Endothelial cell of umbilical vein (primary cell): ENCODE data around the gene TRIM41. TPM values are rescaled to one million over a fixed set of nuclear protein-coding genes. Genes with fewer than 3 reads are reported as not detected.

ENCODE experiments used
- BruUV-seq: library from RNA; stranded (reverse); fragments of 400-500 nt; replicated peaks from 2 replicates; lab custom pipeline; 2021; lab: Mats Ljungman, UMichigan
- CTCF ChIA-PET: fragments of 300-600, 350-600 bp; sonication (Branson Sonifier 250); formaldehyde crosslinking; loops from one replicate; lab custom pipeline; 2021; ENCODE audit warnings: antibody characterized with exemption, inconsistent platforms; lab: Charles Lee
- POLR2A ChIA-PET: fragments of 300-600, 350-600 bp; sonication (Branson Sonifier 250); formaldehyde crosslinking; loops from one replicate; lab custom pipeline; 2021; ENCODE audit warnings: antibody characterized with exemption, inconsistent platforms; lab: Charles Lee
- DNase-seq: peaks from one replicate; pipeline ENCODE4 v3.0.0-alpha.2; 2011; ENCODE audit warnings: low read depth, low spot score
- FAIRE-seq: peaks from 2 replicates; lab custom pipeline; 2011; peaks lifted over from hg19 to GRCh38; lab: Jason Lieb, UNC
- H2AFZ ChIP-seq: 2 replicates; pipeline ENCODE4 v1.6.0; 2012; ENCODE audit warnings: low read depth, low read length, control low read depth, inconsistent platforms
- H3K27ac ChIP-seq: 2 replicates; pipeline ENCODE4 v1.5.1; 2011; ENCODE audit warnings: low read depth, mild to moderate bottlenecking, control low read depth, low read length, moderate library complexity; ENCODE audit not compliant: insufficient read depth
- H3K27me3 ChIP-seq, 2 experiments: 2 replicates each; pipeline versions ENCODE4 v1.6.0 to v1.6.1; 2011; ENCODE audit warnings: low read length in 2 of 2, mixed read lengths in 1 of 2; ENCODE audit not compliant: control insufficient read depth in 2 of 2, insufficient read depth in 2 of 2
- H3K36me3 ChIP-seq, 2 experiments: 2 replicates in 1 of 2; 3 replicates in 1 of 2; pipeline ENCODE4 v1.5.1; 2011; ENCODE audit warnings: low read length in 2 of 2, mild to moderate bottlenecking in 1 of 2, moderate library complexity in 1 of 2; ENCODE audit not compliant: control insufficient read depth in 2 of 2, insufficient read depth in 2 of 2; ENCODE audit errors: extremely low read depth in 1 of 2
- H3K4me1 ChIP-seq: 3 replicates; pipeline ENCODE4 v1.5.1; 2011; ENCODE audit warnings: mild to moderate bottlenecking, low read length; ENCODE audit not compliant: control insufficient read depth, insufficient read depth; ENCODE audit errors: extremely low read depth
- H3K4me2 ChIP-seq: 2 replicates; pipeline ENCODE4 v1.6.1; 2011; ENCODE audit warnings: low read length, control low read depth, mixed read lengths; ENCODE audit not compliant: insufficient read depth
- H3K4me3 ChIP-seq, 3 experiments: fragments of 200-600 bp in 1 of 3; sonication (generic), shearing (Covaris generic) in 1 of 3; replicated peaks in 1 of 3; 2 replicates each; pipeline ENCODE4 v1.5.1; 2011 to 2016; ENCODE audit warnings: control low read depth in 3 of 3, low read length in 3 of 3, mild to moderate bottlenecking in 2 of 3, inconsistent platforms in 1 of 3, low read depth in 1 of 3, moderate library complexity in 1 of 3; ENCODE audit not compliant: insufficient read depth in 1 of 3
- H3K79me2 ChIP-seq: 2 replicates; pipeline ENCODE4 v1.6.0; 2012; ENCODE audit warnings: low read length, inconsistent platforms; ENCODE audit not compliant: control insufficient read depth, insufficient read depth
- H3K9ac ChIP-seq: replicated peaks from 2 replicates; pipeline ENCODE3; 2011; ENCODE audit warnings: low read length, control low read depth; ENCODE audit not compliant: insufficient read depth; ENCODE audit errors: extremely low read depth
- H3K9me1 ChIP-seq: replicated peaks from 3 replicates; pipeline ENCODE4 v1.6.0; 2011; ENCODE audit warnings: mild to moderate bottlenecking, low read length; ENCODE audit not compliant: control insufficient read depth, insufficient read depth; ENCODE audit errors: extremely low read depth
- H3K9me3 ChIP-seq: replicated peaks from 2 replicates; pipeline ENCODE4 v1.5.1; 2012; ENCODE audit warnings: low read length, inconsistent platforms; ENCODE audit not compliant: control insufficient read depth, insufficient read depth
- H4K20me1 ChIP-seq: replicated peaks from 2 replicates; pipeline ENCODE3; 2011; ENCODE audit warnings: mild to moderate bottlenecking, low read length; ENCODE audit not compliant: control insufficient read depth, insufficient read depth; ENCODE audit errors: extremely low read depth
- CTCF ChIP-seq, 2 donors: IDR thresholded peaks; 1 replicate in 1 of 2; 2 replicates in 1 of 2; pipeline ENCODE4 v1.5.1; 2011; ENCODE audit warnings: low read length in 2 of 2, mild to moderate bottlenecking in 2 of 2, moderate library complexity in 2 of 2, control low read depth in 1 of 2, inconsistent platforms in 1 of 2, low read depth in 1 of 2; ENCODE audit not compliant: insufficient read depth in 1 of 2; ENCODE audit errors: extremely low read depth in 1 of 2
- EZH2 ChIP-seq: IDR thresholded peaks from 2 replicates; pipeline ENCODE4 v1.6.1; 2012; ENCODE audit warnings: borderline replicate concordance, low read depth, mild to moderate bottlenecking, moderate library complexity, low read length, inconsistent platforms; ENCODE audit not compliant: severe bottlenecking
- FOS ChIP-seq: IDR thresholded peaks from 2 replicates; pipeline ENCODE4 v1.6.1; 2011; ENCODE audit warnings: mild to moderate bottlenecking, low read length, moderate library complexity, borderline replicate concordance; ENCODE audit not compliant: insufficient read depth
- GATA2 ChIP-seq: IDR thresholded peaks from 2 replicates; pipeline ENCODE4 v1.7.0; 2011; ENCODE audit warnings: low read depth, mild to moderate bottlenecking, moderate library complexity, mixed read lengths, low read length; ENCODE audit not compliant: insufficient read length, insufficient read depth
- JUN ChIP-seq: IDR thresholded peaks from 2 replicates; pipeline ENCODE4 v1.6.1; 2011; ENCODE audit warnings: borderline replicate concordance, low read depth; ENCODE audit not compliant: insufficient read length, insufficient read depth
- MAX ChIP-seq: IDR thresholded peaks from 2 replicates; pipeline ENCODE4 v1.6.1; 2011; ENCODE audit not compliant: insufficient read depth, insufficient read length
- MYC ChIP-seq: IDR thresholded peaks from one replicate; pipeline ENCODE4 v1.6.1; 2011; ENCODE audit warnings: mild to moderate bottlenecking, low read depth, low read length
- POLR2A ChIP-seq: IDR thresholded peaks from 2 replicates; pipeline ENCODE4 v1.6.1; 2012; ENCODE audit warnings: low read depth, mild to moderate bottlenecking, control low read depth, low read length
- POLR2AphosphoS5 ChIP-seq: IDR thresholded peaks from 2 replicates; pipeline ENCODE4 v1.6.1; 2012; ENCODE audit warnings: low read depth, mild to moderate bottlenecking, control low read depth, low read length, moderate library complexity; ENCODE audit not compliant: insufficient read depth
- dilution Hi-C: fragments of 300-500 bp; cut with MboI; formaldehyde crosslinking; loops from one replicate; pipeline ENCODE4 v1.15.0; 2019; ENCODE audit warnings: low sequenced_read_pairs; ENCODE audit not compliant: extremely low pct_ligation_motif_present
- intact Hi-C: fragments of 100-400 bp; cut with micrococcal nuclease; formaldehyde crosslinking; loops from one replicate; pipeline ENCODE4 v1.10.0; 2022
- polyA plus RNA-seq, 4 experiments: library from polyadenylated mRNA; depleted of rRNA in 3 of 4; stranded (reverse) in 3 of 4; unstranded in 1 of 4; fragments of >200 nt; gene quantifications; 2 replicates each; pipeline versions ENCODE4 v1.2.1 to v1.2.3, GENCODE V29; 2011 to 2012; ENCODE audit warnings: missing spikeins in 1 of 4
- total RNA-seq: library from RNA; stranded (reverse); gene quantifications from 2 replicates; pipeline ENCODE4 v1.2.3, GENCODE V29; 2021

The TRIM41 gene
- total and polyA plus RNA-seq, 2 donors (not counting 3 experiments of a cell fraction or from before 2014, with no cell fraction given), result 11.2 to 19.9 TPM

GRCh38 chr5:181234455-181235306 lies 11.6 kb downstream of the TRIM41 start:
- Histone ChIP-seq H3K4me3 (no peak overlapping the region), H4K20me1 (peaks cover 2% of the 10 kb centered on the region), H3K4me2 (no peak overlapping the region), H3K36me3 (peaks cover 39 to 53% of the 10 kb centered on the region in 2 experiments), H3K27me3 (no peaks in the 10 kb centered on the region), H3K4me1 (peaks cover 2% of the 10 kb centered on the region), H3K27ac (no peak overlapping the region), H3K9me3 (no peaks in the 10 kb centered on the region), H3K9ac (no peak overlapping the region), H2AFZ (no peak overlapping the region), H3K9me1 (no peaks in the 10 kb centered on the region), H3K79me2 (peaks cover 21% of the 10 kb centered on the region)
- ChIA-PET POLR2A (interaction anchor here (0.6 to 1.4 kb wide), 2 partner anchors 8 to 43 kb away, joined by 4 read pairs; no protein-coding TSS in a partner anchor), CTCF (no interaction called here)
- intact Hi-C loops (no loop called here), dilution Hi-C loops (no loop called here)
- DNase-seq (no peak), FAIRE-seq (no peak)
- no TSS peak for BruUV-seq
- TF ChIP-seq MYC (no peak), FOS (no peak), GATA2 (no peak), JUN (no peak), CTCF (IDR thresholded peaks at IDR 0.05; ENCODE audit: extremely low read depth in 1 of 2, insufficient read depth in 1 of 2, low read depth in 1 of 2, low read length in 2 of 2) (no peak), MAX (no peak), EZH2 (no peak), POLR2AphosphoS5 (peak; percentile 46), POLR2A (peak; percentile 74)
